AG04450 (cell line): ENCODE results near the gene CNIH2. TPM values are rescaled to one million over a fixed set of nuclear protein-coding genes. Genes with fewer than 3 reads are reported as not detected.
A peak's percentile ranks its signal among the peaks of the same experiment; 100 is the strongest.

ENCODE experiments used
- CTCF ChIA-PET: fragments of 300-600, 350-600 bp; formaldehyde crosslinking; extraction: SDS; loops from one replicate; lab custom pipeline; 2022; ENCODE audit warnings: antibody characterized with exemption, inconsistent platforms; lab: Charles Lee
- POLR2A ChIA-PET: fragments of 350-600 bp; formaldehyde crosslinking; extraction: SDS; loops from one replicate; lab custom pipeline; 2021; ENCODE audit warnings: antibody characterized with exemption, inconsistent platforms; lab: Yijun Ruan, JAX
- DNase-seq: peaks from one replicate; pipeline ENCODE4 v3.0.0-alpha.2; 2011; ENCODE audit warnings: low read depth, low spot score
- H3K27ac ChIP-seq: one replicate; pipeline ENCODE4 v1.5.1; 2012; ENCODE audit warnings: low read depth, low read length, control low read depth
- H3K27me3 ChIP-seq: one replicate; pipeline ENCODE4 v1.6.0; 2012; ENCODE audit warnings: low read length; ENCODE audit not compliant: control insufficient read depth, insufficient read depth
- H3K4me3 ChIP-seq: 2 replicates; pipeline ENCODE4 v1.5.1; 2011; ENCODE audit warnings: mild to moderate bottlenecking, low read depth, low read length, control low read depth
- H3K9me3 ChIP-seq: 2 replicates; pipeline ENCODE4 v1.5.1; 2012; ENCODE audit warnings: low read length; ENCODE audit not compliant: control insufficient read depth, insufficient read depth
- CTCF ChIP-seq: IDR thresholded peaks from 2 replicates; pipeline ENCODE4 v1.5.1; 2011; ENCODE audit warnings: low read depth, low read length, control low read depth, inconsistent platforms
- polyA plus RNA-seq: library from polyadenylated mRNA; depleted of rRNA; stranded (reverse); fragments of >200 nt; gene quantifications from 2 replicates; pipeline ENCODE4 v1.2.3, GENCODE V29; 2011

CNIH2 gene
- polyA plus RNA-seq, 1 experiment, result 2.8 TPM

DNA sequence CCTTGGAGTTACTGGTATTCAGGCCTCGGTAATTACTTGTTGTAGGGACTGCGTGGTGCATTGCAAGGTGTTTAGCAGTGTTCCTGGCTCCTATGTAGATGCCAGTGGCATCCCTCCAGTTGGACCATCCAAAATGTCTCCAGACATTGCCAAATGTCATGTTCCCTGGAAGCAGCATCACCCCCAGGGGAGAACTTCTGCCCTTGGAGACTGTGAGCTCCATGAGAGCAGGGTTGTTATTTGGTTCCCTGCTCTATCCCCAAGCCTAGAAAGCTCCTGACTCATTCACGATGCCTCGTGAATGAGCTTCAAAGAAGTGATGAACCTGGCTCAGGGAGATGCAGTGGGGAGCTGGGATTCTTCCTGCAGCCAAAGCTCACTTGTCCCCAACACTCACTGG lies 43.6 kb downstream of the CNIH2 start:
- Histone ChIP-seq H3K9me3 (no peaks in the 10 kb centered on the region; the same call in 1 of the 2 replicates), H3K27me3 (no peaks in the 10 kb centered on the region), H3K27ac (no peak overlapping the region), H3K4me3 (no peak overlapping the region)
- no peak for DNase-seq
- TF ChIP-seq CTCF, result no peak
- CTCF ChIA-PET, result interaction anchor here (1.0 kb wide), 1 partner anchor 9 kb away, joined by 4 read pairs; no protein-coding TSS in a partner anchor
- POLR2A ChIA-PET, result interaction anchor here (0.8 to 1.0 kb wide), 2 partner anchors 9 to 15 kb away, joined by 3 to 5 read pairs; partner anchors contain the start of gene RIN1

- H3K4me3 ChIP-seq, result no peak overlapping the region
- no peaks in the 10 kb centered on the region for H3K27me3 ChIP-seq
- ChIA-PET CTCF (interaction anchor here (0.7 to 1.0 kb wide), 2 partner anchors 11 to 12 kb away, joined by 3 to 5 read pairs; no protein-coding TSS in a partner anchor), POLR2A (no interaction called here)
- TF ChIP-seq CTCF, result no peak
- no peak for DNase-seq
- no peaks in the 10 kb centered on the region; the same call in 1 of the 2 replicates for H3K9me3 ChIP-seq
- H3K27ac ChIP-seq, result no peak overlapping the region
These were observed 44.9 kb downstream of the CNIH2 start for GRCh38 chr11:66322732-66323427.

DNA sequence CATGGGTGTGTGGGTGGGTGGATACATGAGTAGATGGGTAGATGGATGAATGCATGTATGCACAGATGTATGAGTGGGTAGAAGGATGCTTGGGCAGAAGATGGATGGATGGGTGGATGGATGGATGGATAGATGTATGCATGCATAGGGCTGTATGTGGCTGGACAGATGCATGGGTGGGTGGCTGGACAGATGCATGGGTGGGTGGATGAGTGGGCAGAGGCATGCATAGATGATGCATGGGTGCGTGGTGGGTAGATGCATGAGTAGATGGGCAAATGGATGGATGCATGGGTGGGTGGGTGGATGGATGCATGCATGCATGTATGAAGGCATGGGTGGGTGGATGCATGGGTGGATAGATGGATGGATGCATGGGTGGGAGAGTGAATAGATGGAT lies 45.7 kb downstream of the CNIH2 start:
- Histone ChIP-seq H3K4me3 (no peak overlapping the region), H3K9me3 (no peaks in the 10 kb centered on the region; the same call in 1 of the 2 replicates), H3K27me3 (no peaks in the 10 kb centered on the region), H3K27ac (no peak overlapping the region)
- TF ChIP-seq CTCF, result no peak
- no peak for DNase-seq
- ChIA-PET CTCF (interaction anchor here (1.4 kb wide), 1 partner anchor 12 kb away, joined by 7 read pairs; no protein-coding TSS in a partner anchor), POLR2A (interaction anchor here (2.1 kb wide), 1 partner anchor 11 kb away, joined by 15 read pairs; no protein-coding TSS in a partner anchor)

- no peak for DNase-seq
- CTCF ChIA-PET, result interaction anchor here (1.3 to 1.4 kb wide), 2 partner anchors 12 to 13 kb away, joined by 3 to 7 read pairs; no protein-coding TSS in a partner anchor
These were observed 46.7 kb downstream of the CNIH2 start for GRCh38 chr11:66324664-66325063.

More at GRCh38 chr11:66324664-66325063, 46.7 kb downstream of the CNIH2 start:
- no peak for TF ChIP-seq CTCF
- Histone ChIP-seq H3K27me3 (no peaks in the 10 kb centered on the region), H3K4me3 (no peak overlapping the region), H3K27ac (peak overlapping the region; percentile 47), H3K9me3 (no peaks in the 10 kb centered on the region; the same call in 1 of the 2 replicates)
- POLR2A ChIA-PET, result interaction anchor here (1.0 to 2.1 kb wide), 4 partner anchors 8 to 35 kb away, joined by 3 to 15 read pairs (median 4); partner anchors contain the start of genes CD248 and RIN1
